K562 (cell line): ENCODE results near the gene CLIC3. TPM values are rescaled to one million over a fixed set of nuclear protein-coding genes. Genes with fewer than 3 reads are reported as not detected.

Source experiments
- FIP1L1 ChIP-seq: fragments of 200-400 bp; formaldehyde crosslinking; IDR thresholded peaks from 2 replicates; pipeline ENCODE4 v1.6.1; 2018; ENCODE audit warnings: mild to moderate bottlenecking, low read depth, low read length; ENCODE audit not compliant: poor library complexity, severe bottlenecking
- FOXA3 ChIP-seq, 2 experiments: fragments of 450-650 bp in 1 of 2; sonication (generic) in 1 of 2; formaldehyde crosslinking; IDR thresholded peaks in 1 of 2; conservative IDR thresholded peaks in 1 of 2; 2 replicates each; pipeline versions ENCODE4 v1.4.0 to v1.8.0; 2020 to 2022; ENCODE audit warnings: mild to moderate bottlenecking in 2 of 2, missing genetic modification reagents in 1 of 2
- FOXJ3 ChIP-seq: sonication (generic); formaldehyde crosslinking; IDR thresholded peaks from 2 replicates; pipeline ENCODE4 v1.4.0; 2020; ENCODE audit warnings: mild to moderate bottlenecking, missing genetic modification reagents
- HNRNPUL1 ChIP-seq: fragments of 200-400 bp; formaldehyde crosslinking; IDR thresholded peaks from 2 replicates; pipeline ENCODE4 v1.6.1; 2017; ENCODE audit warnings: low read length
- LCOR ChIP-seq: sonication (generic); formaldehyde crosslinking; IDR thresholded peaks from 2 replicates; pipeline ENCODE4 v1.8.0; 2022; ENCODE audit warnings: mild to moderate bottlenecking, missing genetic modification reagents
- POLR2AphosphoS2 ChIP-seq: IDR thresholded peaks from 2 replicates; pipeline ENCODE4 v1.6.1; 2012; ENCODE audit warnings: low read length, improper control_type of control experiment
- SRSF3 ChIP-seq: fragments of 200-400 bp; formaldehyde crosslinking; IDR thresholded peaks from 2 replicates; pipeline ENCODE4 v1.6.1; 2016; ENCODE audit warnings: mild to moderate bottlenecking, low read length, moderate library complexity; ENCODE audit not compliant: insufficient read depth
- ZNF507 ChIP-seq: conservative IDR thresholded peaks from 2 replicates; pipeline ENCODE4 v1.6.1; 2017; ENCODE audit warnings: missing genetic modification characterization, missing compliant biosample characterization
- polyA plus RNA-seq, 8 experiments: library from polyadenylated mRNA; depleted of rRNA in 4 of 8; stranded (reverse) in 5 of 8; unstranded in 3 of 8; fragments of >200 nt; fragmentation: Nextera tagmentation in 2 of 8; fragmentation: Illumina TruSeq in 1 of 8; extraction: Ambion mirVana in 2 of 8; extraction: Trizol in 1 of 8; gene quantifications; 2 replicates each; pipeline versions ENCODE4 v1.2.1 to v1.2.3, GENCODE V29; 2011 to 2014; ENCODE audit warnings: inconsistent platforms in 1 of 8, missing spikeins in 1 of 8
- total RNA-seq, 7 experiments: library from RNA; depleted of rRNA in 6 of 7; stranded (reverse); fragments of >200 nt in 6 of 7; fragmentation: Illumina TruSeq in 2 of 7; extraction: Trizol in 2 of 7; gene quantifications; 2 replicates each; pipeline versions ENCODE4 v1.2.1 to v1.2.3, GENCODE V29; 2011 to 2021; ENCODE audit warnings: low replicate concordance in 1 of 7
- TF ChIP-seq, protein P1 (sequence below): fragments of 250-450 bp; sonication (Bioruptor Pico); IDR thresholded peaks from 2 replicates; pipeline ENCODE4 v1.8.0; 2022; ENCODE audit warnings: inconsistent platforms
- TF ChIP-seq, protein P2 (sequence below): fragments of 250-450 bp; sonication (Bioruptor Pico); IDR thresholded peaks from 2 replicates; pipeline ENCODE4 v1.4.0; 2020; ENCODE audit warnings: mild to moderate bottlenecking, moderate library complexity

CLIC3 gene
- total and polyA plus RNA-seq, 9 of the 15 experiments (the other 6 are each of a cell fraction or from before 2014, with no cell fraction given) = 0.27 to 0.29 TPM; not detected in 7

DNA sequence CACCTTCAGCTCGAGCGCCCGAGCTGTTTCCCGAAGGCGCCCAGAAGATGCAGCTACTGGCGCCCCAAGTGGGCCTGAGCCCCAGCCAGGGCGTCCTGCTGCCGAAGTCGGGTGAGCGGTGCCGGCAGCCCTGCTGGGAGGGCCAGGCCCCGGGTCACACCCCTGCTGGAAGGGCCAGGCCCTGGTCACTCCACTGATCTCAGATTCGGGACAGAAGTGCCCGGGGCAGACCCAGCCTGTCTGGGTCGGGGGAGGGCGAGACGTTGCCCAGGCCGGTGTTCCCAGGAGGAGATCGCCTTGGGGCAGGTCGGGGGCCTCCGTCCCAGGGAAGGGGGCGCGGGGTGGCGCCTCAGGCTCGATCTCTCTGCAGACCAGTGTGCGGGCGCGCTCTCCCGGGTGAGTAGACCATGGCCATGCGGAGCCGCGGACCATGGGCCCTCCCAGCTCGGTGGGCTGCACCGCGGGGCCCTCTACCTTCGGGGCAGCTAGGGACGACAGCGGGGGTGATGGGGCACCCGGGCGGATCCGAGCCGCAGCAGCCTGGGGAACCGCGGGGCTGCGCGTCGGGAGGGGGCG is 11.3 kb downstream of the CLIC3 start (continued):
- TF ChIP-seq, protein P1, sequence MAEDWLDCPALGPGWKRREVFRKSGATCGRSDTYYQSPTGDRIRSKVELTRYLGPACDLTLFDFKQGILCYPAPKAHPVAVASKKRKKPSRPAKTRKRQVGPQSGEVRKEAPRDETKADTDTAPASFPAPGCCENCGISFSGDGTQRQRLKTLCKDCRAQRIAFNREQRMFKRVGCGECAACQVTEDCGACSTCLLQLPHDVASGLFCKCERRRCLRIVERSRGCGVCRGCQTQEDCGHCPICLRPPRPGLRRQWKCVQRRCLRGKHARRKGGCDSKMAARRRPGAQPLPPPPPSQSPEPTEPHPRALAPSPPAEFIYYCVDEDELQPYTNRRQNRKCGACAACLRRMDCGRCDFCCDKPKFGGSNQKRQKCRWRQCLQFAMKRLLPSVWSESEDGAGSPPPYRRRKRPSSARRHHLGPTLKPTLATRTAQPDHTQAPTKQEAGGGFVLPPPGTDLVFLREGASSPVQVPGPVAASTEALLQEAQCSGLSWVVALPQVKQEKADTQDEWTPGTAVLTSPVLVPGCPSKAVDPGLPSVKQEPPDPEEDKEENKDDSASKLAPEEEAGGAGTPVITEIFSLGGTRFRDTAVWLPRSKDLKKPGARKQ (CRISPR knock-in tag) = no peak
- TF ChIP-seq ZNF507 (tag) = no peak
- TF ChIP-seq LCOR (CRISPR knock-in tag) = no peak
- TF ChIP-seq SRSF3 = no peak
- no peak for TF ChIP-seq FOXJ3 (CRISPR knock-in tag)
- TF ChIP-seq, protein P2, sequence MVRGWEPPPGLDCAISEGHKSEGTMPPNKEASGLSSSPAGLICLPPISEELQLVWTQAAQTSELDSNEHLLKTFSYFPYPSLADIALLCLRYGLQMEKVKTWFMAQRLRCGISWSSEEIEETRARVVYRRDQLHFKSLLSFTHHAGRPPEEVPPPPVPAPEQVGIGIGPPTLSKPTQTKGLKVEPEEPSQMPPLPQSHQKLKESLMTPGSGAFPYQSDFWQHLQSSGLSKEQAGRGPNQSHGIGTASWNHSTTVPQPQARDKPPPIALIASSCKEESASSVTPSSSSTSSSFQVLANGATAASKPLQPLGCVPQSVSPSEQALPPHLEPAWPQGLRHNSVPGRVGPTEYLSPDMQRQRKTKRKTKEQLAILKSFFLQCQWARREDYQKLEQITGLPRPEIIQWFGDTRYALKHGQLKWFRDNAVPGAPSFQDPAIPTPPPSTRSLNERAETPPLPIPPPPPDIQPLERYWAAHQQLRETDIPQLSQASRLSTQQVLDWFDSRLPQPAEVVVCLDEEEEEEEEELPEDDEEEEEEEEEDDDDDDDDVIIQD (CRISPR knock-in tag) = no peak
- TF ChIP-seq FIP1L1 = no peak
- no peak for TF ChIP-seq POLR2AphosphoS2
- no peak for TF ChIP-seq HNRNPUL1
- TF ChIP-seq FOXA3 (CRISPR knock-in tag; conservative IDR thresholded peaks at IDR 0.05 in 1 of 2, IDR thresholded peaks at IDR 0.05 in 1 of 2) = no peak
